IMR-90 (cell line): ENCODE results near the gene ZNF609. TPM values are rescaled to one million over a fixed set of nuclear protein-coding genes. Genes with fewer than 3 reads are reported as not detected.

Experiments
- ATAC-seq: fragments of 200-7000 bp; cut with Tn5 transposase; 2 replicates; pipeline ENCODE4 v1.9.1; 2020; ENCODE audit warnings: low read depth, mild to moderate bottlenecking, moderate library complexity
- BruUV-seq: library from RNA; stranded (reverse); fragments of 400-500 nt; replicated peaks from 2 replicates; lab custom pipeline; 2021; lab: Mats Ljungman, UMichigan
- CTCF ChIA-PET: fragments of 300-600 bp; formaldehyde crosslinking; extraction: SDS; loops from one replicate; lab custom pipeline; 2021; ENCODE audit warnings: antibody characterized with exemption; lab: Yijun Ruan, JAX
- POLR2A ChIA-PET: fragments of 300-600 bp; sonication (Branson Sonifier 250); formaldehyde crosslinking; loops from one replicate; lab custom pipeline; 2022; ENCODE audit warnings: antibody characterized with exemption; ENCODE audit not compliant: unreplicated experiment; lab: Charles Lee
- DNase-seq: peaks from one replicate; pipeline ENCODE4 v3.0.0; 2013
- H2AFZ ChIP-seq: replicated peaks from 2 replicates; pipeline ENCODE3; 2013; ENCODE audit warnings: low read length, mild to moderate bottlenecking; ENCODE audit not compliant: poor library complexity
- H2AK5ac ChIP-seq: 2 replicates; pipeline ENCODE4 v1.6.1; 2013; ENCODE audit warnings: low read depth, low read length, inconsistent platforms
- H2AK9ac ChIP-seq: replicated peaks from 2 replicates; pipeline ENCODE3; 2013; ENCODE audit warnings: mild to moderate bottlenecking, low read depth, low read length, moderate library complexity; ENCODE audit not compliant: poor library complexity
- H2BK120ac ChIP-seq: 2 replicates; pipeline ENCODE4 v1.6.1; 2013; ENCODE audit warnings: low read depth, low read length, inconsistent platforms
- H2BK15ac ChIP-seq: 3 replicates; pipeline ENCODE4 v1.6.1; 2013; ENCODE audit warnings: low read depth, low read length, inconsistent platforms
- H2BK20ac ChIP-seq: 2 replicates; pipeline ENCODE4 v1.6.1; 2013; ENCODE audit warnings: low read depth, mild to moderate bottlenecking, inconsistent platforms, low read length, moderate library complexity
- H2BK5ac ChIP-seq: 2 replicates; pipeline ENCODE4 v1.6.1; 2013; ENCODE audit warnings: mild to moderate bottlenecking, low read depth, low read length, inconsistent platforms; ENCODE audit not compliant: poor library complexity, severe bottlenecking
- H3K14ac ChIP-seq: replicated peaks from 2 replicates; pipeline ENCODE4 v1.6.1; 2013; ENCODE audit warnings: low read depth, low read length, inconsistent platforms
- H3K18ac ChIP-seq: 2 replicates; pipeline ENCODE4 v1.6.1; 2013; ENCODE audit warnings: low read depth, low read length, control low read depth
- H3K23ac ChIP-seq: 2 replicates; pipeline ENCODE4 v1.6.1; 2013; ENCODE audit warnings: low read depth, low read length, inconsistent platforms
- H3K27ac ChIP-seq: 2 replicates; pipeline ENCODE4 v1.5.1; 2013; ENCODE audit warnings: mild to moderate bottlenecking, control low read depth, low read length; ENCODE audit not compliant: insufficient read depth
- H3K27me3 ChIP-seq: 2 replicates; pipeline ENCODE4 v1.6.1; 2013; ENCODE audit warnings: low read length; ENCODE audit not compliant: control insufficient read depth, insufficient read depth
- H3K36me3 ChIP-seq: 2 replicates; pipeline ENCODE4 v1.6.1; 2013; ENCODE audit warnings: low read length, mixed read lengths; ENCODE audit not compliant: control insufficient read depth, insufficient read depth
- H3K4ac ChIP-seq: 2 replicates; pipeline ENCODE4 v1.6.1; 2013; ENCODE audit warnings: low read depth, low read length, inconsistent platforms
- H3K4me1 ChIP-seq: 2 replicates; pipeline ENCODE4 v1.6.1; 2013; ENCODE audit warnings: low read length, mixed read lengths; ENCODE audit not compliant: control insufficient read depth, insufficient read depth
- H3K4me2 ChIP-seq: 2 replicates; pipeline ENCODE4 v1.6.1; 2013; ENCODE audit warnings: low read depth, mild to moderate bottlenecking, control low read depth, low read length, moderate library complexity
- H3K4me3 ChIP-seq: 2 replicates; pipeline ENCODE4 v1.5.1; 2013; ENCODE audit warnings: low read depth, mild to moderate bottlenecking, control low read depth, low read length, moderate library complexity; ENCODE audit not compliant: insufficient read depth
- H3K56ac ChIP-seq: 2 replicates; pipeline ENCODE4 v1.6.1; 2013; ENCODE audit warnings: low read length, inconsistent platforms; ENCODE audit not compliant: insufficient read depth; ENCODE audit errors: extremely low read depth
- H3K79me1 ChIP-seq, 2 experiments: 2 replicates each; pipeline ENCODE4 v1.6.1; 2013; ENCODE audit warnings: low read length in 2 of 2, inconsistent platforms in 1 of 2, low read depth in 1 of 2
- H3K9ac ChIP-seq: 2 replicates; pipeline ENCODE4 v1.6.1; 2013; ENCODE audit warnings: low read depth, low read length, control low read depth
- H3K9me1 ChIP-seq: 2 replicates; pipeline ENCODE4 v1.6.1; 2013; ENCODE audit warnings: low read length, inconsistent platforms; ENCODE audit not compliant: insufficient read depth
- H3K9me3 ChIP-seq: 2 replicates; pipeline ENCODE4 v1.6.1; 2013; ENCODE audit warnings: low read length; ENCODE audit not compliant: control insufficient read depth, insufficient read depth
- H4K20me1 ChIP-seq: 2 replicates; pipeline ENCODE4 v1.6.1; 2013; ENCODE audit warnings: low read length, inconsistent platforms; ENCODE audit not compliant: insufficient read depth
- H4K5ac ChIP-seq: 2 replicates; pipeline ENCODE4 v1.6.1; 2013; ENCODE audit warnings: mild to moderate bottlenecking, low read depth, low read length, control low read depth
- H4K8ac ChIP-seq, 2 experiments: 2 replicates each; pipeline ENCODE4 v1.6.1; 2013; ENCODE audit warnings: low read depth in 2 of 2, low read length in 2 of 2, control low read depth in 1 of 2, inconsistent platforms in 1 of 2
- H4K91ac ChIP-seq: 2 replicates; pipeline ENCODE4 v1.6.1; 2013; ENCODE audit warnings: low read depth, low read length, inconsistent platforms; ENCODE audit not compliant: insufficient read depth
- CEBPB ChIP-seq: IDR thresholded peaks from 2 replicates; pipeline ENCODE4 v1.6.1; 2012; ENCODE audit warnings: low read depth, low read length, improper control_type of control experiment
- MXI1 ChIP-seq: IDR thresholded peaks from 2 replicates; pipeline ENCODE4 v1.6.1; 2012; ENCODE audit warnings: low read depth, mild to moderate bottlenecking, low read length, moderate library complexity, borderline replicate concordance
- RAD21 ChIP-seq: IDR thresholded peaks from 2 replicates; pipeline ENCODE4 v1.6.1; 2012; ENCODE audit warnings: low read length, improper control_type of control experiment
- RFX5 ChIP-seq: IDR thresholded peaks from 2 replicates; pipeline ENCODE4 v1.8.0; 2012; ENCODE audit warnings: low read depth, mild to moderate bottlenecking, low read length, moderate library complexity
- WGBS, 2 experiments: methylation state at CpG; one replicate each; pipeline versions ENCODE4 v1.1.5 to v1.1.7; 2013; ENCODE audit warnings: missing lambda C conversion rate in 2 of 2; ENCODE audit not compliant: insufficient read length in 1 of 2; ENCODE audit errors: extremely low coverage in 2 of 2; 5-methylcytosine and 5-hydroxymethylcytosine counted together
- dilution Hi-C: fragments of 300-500 bp; cut with HindIII; formaldehyde crosslinking; loops from one replicate; pipeline ENCODE4 v1.14.3; 2018; ENCODE audit warnings: low sequenced_read_pairs; ENCODE audit not compliant: unreplicated experiment
- in situ Hi-C: fragments of 300-500 bp; cut with MboI; formaldehyde crosslinking; loops from 3 replicates; pipeline ENCODE4 v1.14.3; 2019; ENCODE audit warnings: low sequenced_read_pairs, inconsistent platforms, mixed read lengths
- intact Hi-C: fragments of 100-400 bp; cut with micrococcal nuclease; formaldehyde crosslinking; loops from 2 replicates; pipeline ENCODE4 v1.10.0; 2022
- polyA plus RNA-seq, 3 experiments: library from polyadenylated mRNA; depleted of rRNA; stranded (reverse); fragments of >200 nt; gene quantifications; 2 replicates each; pipeline ENCODE4 v1.2.3, GENCODE V29; 2012; ENCODE audit warnings: low replicate concordance in 1 of 3
- total RNA-seq: library from RNA; depleted of rRNA; stranded (reverse); fragments of >200 nt; gene quantifications from 2 replicates; pipeline ENCODE4 v1.2.3, GENCODE V29; 2012

Gene ZNF609
- total and polyA plus RNA-seq, 2 of the 4 experiments (the other 2 are of a cell fraction), result 10.4 to 12.5 TPM

DNA sequence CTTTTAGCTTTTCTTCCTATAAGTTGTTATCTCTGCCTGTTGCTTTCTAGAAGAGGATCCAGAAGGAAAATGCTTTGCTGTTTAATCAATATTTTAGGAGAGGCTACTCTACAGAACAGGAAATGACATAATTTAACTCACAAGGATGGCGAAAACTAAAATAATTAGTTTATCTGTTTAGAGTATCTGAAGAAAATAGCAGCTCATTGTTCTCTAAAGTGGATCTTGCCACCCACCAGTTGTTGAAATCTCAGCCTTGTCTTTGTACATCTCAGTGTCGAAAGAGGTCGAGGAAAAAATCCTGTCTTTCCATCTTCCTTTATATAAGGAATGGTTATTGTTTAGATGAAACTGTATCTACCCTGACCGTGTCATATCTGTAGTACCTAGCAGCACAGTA is 126.6 kb downstream of the ZNF609 start:
- dilution Hi-C loops (no loop called here), in situ Hi-C loops (no loop called here), intact Hi-C loops (no loop called here)
- Histone ChIP-seq H3K14ac (no peak overlapping the region), H2BK120ac (no peak overlapping the region), H3K4me3 (no peak overlapping the region), H2BK5ac (no peak overlapping the region), H2BK20ac (no peak overlapping the region), H3K27me3 (no peaks in the 10 kb centered on the region), H2AFZ (no peak overlapping the region), H3K27ac (no peak overlapping the region), H3K4me2 (no peak overlapping the region), H3K4ac (no peak overlapping the region), H3K9ac (no peak overlapping the region), H2BK15ac (no peak overlapping the region), H2AK9ac (no peak overlapping the region), H3K18ac (no peak overlapping the region), H4K5ac (no peak overlapping the region), H3K56ac (no peak overlapping the region), H2AK5ac (no peak overlapping the region), H4K20me1 (peaks cover 42% of the 10 kb centered on the region), H4K91ac (no peak overlapping the region), H3K4me1 (peaks cover 7% of the 10 kb centered on the region), H3K23ac (no peak overlapping the region), H3K9me3 (no peaks in the 10 kb centered on the region), H3K79me1 (peaks cover 41 to 70% of the 10 kb centered on the region in 2 experiments), H3K36me3 (no peaks in the 10 kb centered on the region), H4K8ac (no peak overlapping the region), H3K9me1 (peaks cover 11% of the 10 kb centered on the region; the same call in 1 of the 2 replicates)
- ChIA-PET CTCF (no interaction called here), POLR2A (no interaction called here)
- no peak for DNase-seq
- no peak for TF ChIP-seq CEBPB
- no peak for TF ChIP-seq MXI1
- TF ChIP-seq RAD21, result no peak
- no peak for TF ChIP-seq RFX5
- no peak for ATAC-seq
- BruUV-seq, result no TSS peak
- no CpG with 5 or more reads among the region's 4 CpGs for WGBS, 2 experiments
